Neural cell (in vitro differentiated cells): ENCODE results near the gene PF4V1. TPM values are rescaled to one million over a fixed set of nuclear protein-coding genes. Genes with fewer than 3 reads are reported as not detected.

Experiments
- H2AFZ ChIP-seq: fragments of 200-600, 300-800 bp; sonication (generic), shearing (Covaris generic); 2 replicates; pipeline ENCODE4 v1.6.0; 2014; ENCODE audit warnings: low read depth, mild to moderate bottlenecking, antibody characterized with exemption, low read length, moderate library complexity
- H3F3A ChIP-seq: fragments of 200-600 bp; shearing (Covaris generic); 2 replicates; pipeline ENCODE4 v1.6.1; 2016; ENCODE audit warnings: mild to moderate bottlenecking, moderate library complexity, mixed read lengths, antibody characterized with exemption, low read length; ENCODE audit not compliant: insufficient read depth, poor library complexity, severe bottlenecking
- H3K27ac ChIP-seq: fragments of 200-600, 300-800 bp; sonication (generic), shearing (Covaris generic); 2 replicates; pipeline ENCODE4 v1.5.1; 2014; ENCODE audit warnings: mild to moderate bottlenecking, low read length, moderate library complexity
- H3K27me3 ChIP-seq: fragments of 300-800, 200-600 bp; sonication (generic), shearing (Covaris generic); 2 replicates; pipeline ENCODE4 v1.6.0; 2014; ENCODE audit warnings: mild to moderate bottlenecking, low read depth, low read length, moderate library complexity; ENCODE audit not compliant: insufficient read depth
- H3K36me3 ChIP-seq: fragments of 300-800, 200-600 bp; sonication (generic), shearing (Covaris generic); 2 replicates; pipeline ENCODE4 v1.5.1; 2014; ENCODE audit warnings: mild to moderate bottlenecking, antibody characterized with exemption, low read length, moderate library complexity; ENCODE audit not compliant: insufficient read depth
- H3K4me2 ChIP-seq: fragments of 300-800, 200-600 bp; sonication (generic), shearing (Covaris generic); 2 replicates; pipeline ENCODE4 v1.6.0; 2014; ENCODE audit warnings: mild to moderate bottlenecking, low read length
- H3K4me3 ChIP-seq: fragments of 300-800, 200-600 bp; sonication (generic), shearing (Covaris generic); 2 replicates; pipeline ENCODE4 v1.5.1; 2014; ENCODE audit warnings: mild to moderate bottlenecking, low read length, moderate library complexity
- H3K79me2 ChIP-seq: fragments of 200-600 bp; shearing (Covaris generic); replicated peaks from 2 replicates; pipeline ENCODE4 v1.6.0; 2014; ENCODE audit warnings: mild to moderate bottlenecking, low read length, moderate library complexity; ENCODE audit not compliant: insufficient read depth
- H3K9ac ChIP-seq: fragments of 300-800, 200-600 bp; sonication (generic), shearing (Covaris generic); 2 replicates; pipeline ENCODE4 v1.6.1; 2016; ENCODE audit warnings: mild to moderate bottlenecking, low read length, mixed read lengths
- H3K9me2 ChIP-seq: fragments of 200-600 bp; shearing (Covaris generic); 2 replicates; pipeline ENCODE4 v1.6.1; 2016; ENCODE audit warnings: mild to moderate bottlenecking, low read length, mixed read lengths; ENCODE audit not compliant: insufficient read depth
- H3K9me3 ChIP-seq: fragments of 200-600, 300-800 bp; sonication (generic), shearing (Covaris generic); 2 replicates; pipeline ENCODE4 v1.6.1; 2016; ENCODE audit warnings: mild to moderate bottlenecking, mixed run types, low read length, moderate library complexity, mixed read lengths
- H4K20me1 ChIP-seq: fragments of 200-600 bp; shearing (Covaris generic); 2 replicates; pipeline ENCODE4 v1.6.1; 2016; ENCODE audit warnings: mild to moderate bottlenecking, mixed run types; ENCODE audit not compliant: insufficient read depth
- EP300 ChIP-seq: fragments of 450-650 bp; conservative IDR thresholded peaks from 2 replicates; pipeline ENCODE4 v1.6.1; 2014; ENCODE audit warnings: antibody characterized with exemption, mild to moderate bottlenecking, moderate library complexity; ENCODE audit not compliant: poor library complexity, severe bottlenecking
- EZH2 ChIP-seq: fragments of 200-600, 300-800 bp; shearing (Covaris generic), sonication (generic); IDR thresholded peaks from 2 replicates; pipeline ENCODE4 v1.6.1; 2014; ENCODE audit warnings: antibody characterized with exemption, low read length, borderline replicate concordance, mild to moderate bottlenecking; ENCODE audit not compliant: insufficient read depth, poor library complexity, severe bottlenecking
- MXI1 ChIP-seq: fragments of 450-650 bp; conservative IDR thresholded peaks from 2 replicates; pipeline ENCODE4 v1.6.1; 2014; ENCODE audit warnings: antibody characterized with exemption, mild to moderate bottlenecking; ENCODE audit not compliant: poor library complexity, severe bottlenecking
- POLR2AphosphoS5 ChIP-seq: IDR thresholded peaks from 2 replicates; pipeline ENCODE4 v1.6.1; 2012
- RAD21 ChIP-seq: fragments of 450-650 bp; conservative IDR thresholded peaks from 2 replicates; pipeline ENCODE4 v1.6.1; 2014; ENCODE audit warnings: antibody characterized with exemption, mild to moderate bottlenecking, moderate library complexity
- SMC3 ChIP-seq: fragments of 450-650 bp; conservative IDR thresholded peaks from 2 replicates; pipeline ENCODE4 v1.6.1; 2014; ENCODE audit warnings: antibody characterized with exemption, mild to moderate bottlenecking, moderate library complexity; ENCODE audit not compliant: poor library complexity
- TAF1 ChIP-seq: IDR thresholded peaks from 2 replicates; pipeline ENCODE4 v1.6.1; 2012; ENCODE audit warnings: low read depth
- polyA plus RNA-seq: library from polyadenylated mRNA; depleted of rRNA; stranded (reverse); fragments of >200 nt; gene quantifications from 2 replicates; pipeline ENCODE4 v1.2.3, GENCODE V29; 2014
- TF ChIP-seq, protein P1 (sequence below): fragments of 450-650 bp; IDR thresholded peaks from 2 replicates; pipeline ENCODE4 v1.5.1; 2014; ENCODE audit warnings: antibody characterized with exemption, mild to moderate bottlenecking, moderate library complexity; ENCODE audit not compliant: poor library complexity, severe bottlenecking
- TF ChIP-seq, protein P2 (sequence below): IDR thresholded peaks from 2 replicates; pipeline ENCODE4 v1.6.1; 2012; ENCODE audit warnings: borderline replicate concordance

PF4V1 gene
- polyA plus RNA-seq, 1 donor from 2014 or later = not detected

DNA sequence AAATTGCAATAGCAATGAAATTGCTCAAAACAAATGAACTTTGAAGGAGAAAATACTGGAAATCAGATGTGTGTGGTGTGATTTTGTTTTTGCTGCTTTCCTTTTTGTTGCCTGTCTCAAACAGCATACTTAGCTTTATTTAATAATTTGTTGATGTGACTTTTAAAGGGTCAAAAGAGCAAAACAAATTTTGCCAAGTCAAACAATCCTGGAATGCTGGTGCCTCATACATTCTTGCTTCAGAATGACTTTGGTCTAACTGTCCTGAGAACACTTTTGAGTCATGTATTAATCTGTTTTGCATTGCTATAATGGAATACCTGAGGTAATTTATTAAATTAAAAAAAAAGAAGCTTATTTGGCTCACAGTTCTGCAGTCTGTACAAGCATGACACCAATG is 3.4 kb downstream of the PF4V1 start (continued):
- TF ChIP-seq EP300 (no peak), POLR2AphosphoS5 (no peak), TAF1 (no peak)

DNA sequence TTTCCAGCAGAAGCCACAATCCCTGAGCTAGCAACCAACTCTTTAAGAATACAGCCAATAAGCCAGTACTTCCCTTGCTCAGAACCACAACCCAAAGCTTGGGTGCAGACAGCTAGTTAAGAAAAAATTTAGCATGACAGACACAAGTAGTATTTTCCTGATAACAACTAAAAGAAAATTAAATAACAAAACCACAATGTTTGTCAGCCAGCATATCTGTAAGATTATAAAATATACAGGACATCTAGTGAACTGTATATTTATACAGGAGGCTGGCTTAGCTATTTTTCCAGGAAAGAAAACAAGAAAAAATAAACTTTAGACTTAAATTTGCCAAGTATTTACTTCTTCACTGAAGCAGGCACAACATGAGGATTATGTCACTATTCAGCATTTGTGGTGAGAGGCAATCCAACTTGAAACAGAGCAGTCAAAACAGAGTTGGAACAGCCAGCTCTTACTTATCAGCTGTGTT is 6.6 kb downstream of the PF4V1 start:
- no peak overlapping the region for H3K4me2 ChIP-seq
- no peak overlapping the region for H3K4me3 ChIP-seq
- no peaks in the 10 kb centered on the region for H3K9me2 ChIP-seq
- H4K20me1 ChIP-seq = no peaks in the 10 kb centered on the region
- H3K27me3 ChIP-seq = no peaks in the 10 kb centered on the region
- TF ChIP-seq, protein P1, sequence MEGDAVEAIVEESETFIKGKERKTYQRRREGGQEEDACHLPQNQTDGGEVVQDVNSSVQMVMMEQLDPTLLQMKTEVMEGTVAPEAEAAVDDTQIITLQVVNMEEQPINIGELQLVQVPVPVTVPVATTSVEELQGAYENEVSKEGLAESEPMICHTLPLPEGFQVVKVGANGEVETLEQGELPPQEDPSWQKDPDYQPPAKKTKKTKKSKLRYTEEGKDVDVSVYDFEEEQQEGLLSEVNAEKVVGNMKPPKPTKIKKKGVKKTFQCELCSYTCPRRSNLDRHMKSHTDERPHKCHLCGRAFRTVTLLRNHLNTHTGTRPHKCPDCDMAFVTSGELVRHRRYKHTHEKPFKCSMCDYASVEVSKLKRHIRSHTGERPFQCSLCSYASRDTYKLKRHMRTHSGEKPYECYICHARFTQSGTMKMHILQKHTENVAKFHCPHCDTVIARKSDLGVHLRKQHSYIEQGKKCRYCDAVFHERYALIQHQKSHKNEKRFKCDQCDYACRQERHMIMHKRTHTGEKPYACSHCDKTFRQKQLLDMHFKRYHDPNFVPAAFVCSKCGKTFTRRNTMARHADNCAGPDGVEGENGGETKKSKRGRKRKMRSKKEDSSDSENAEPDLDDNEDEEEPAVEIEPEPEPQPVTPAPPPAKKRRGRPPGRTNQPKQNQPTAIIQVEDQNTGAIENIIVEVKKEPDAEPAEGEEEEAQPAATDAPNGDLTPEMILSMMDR = no peak
- TF ChIP-seq RAD21 (no peak), SMC3 (no peak), MXI1 (no peak), EZH2 (no peak), TAF1 (no peak), POLR2AphosphoS5 (no peak), EP300 (no peak)
- TF ChIP-seq, protein P2, sequence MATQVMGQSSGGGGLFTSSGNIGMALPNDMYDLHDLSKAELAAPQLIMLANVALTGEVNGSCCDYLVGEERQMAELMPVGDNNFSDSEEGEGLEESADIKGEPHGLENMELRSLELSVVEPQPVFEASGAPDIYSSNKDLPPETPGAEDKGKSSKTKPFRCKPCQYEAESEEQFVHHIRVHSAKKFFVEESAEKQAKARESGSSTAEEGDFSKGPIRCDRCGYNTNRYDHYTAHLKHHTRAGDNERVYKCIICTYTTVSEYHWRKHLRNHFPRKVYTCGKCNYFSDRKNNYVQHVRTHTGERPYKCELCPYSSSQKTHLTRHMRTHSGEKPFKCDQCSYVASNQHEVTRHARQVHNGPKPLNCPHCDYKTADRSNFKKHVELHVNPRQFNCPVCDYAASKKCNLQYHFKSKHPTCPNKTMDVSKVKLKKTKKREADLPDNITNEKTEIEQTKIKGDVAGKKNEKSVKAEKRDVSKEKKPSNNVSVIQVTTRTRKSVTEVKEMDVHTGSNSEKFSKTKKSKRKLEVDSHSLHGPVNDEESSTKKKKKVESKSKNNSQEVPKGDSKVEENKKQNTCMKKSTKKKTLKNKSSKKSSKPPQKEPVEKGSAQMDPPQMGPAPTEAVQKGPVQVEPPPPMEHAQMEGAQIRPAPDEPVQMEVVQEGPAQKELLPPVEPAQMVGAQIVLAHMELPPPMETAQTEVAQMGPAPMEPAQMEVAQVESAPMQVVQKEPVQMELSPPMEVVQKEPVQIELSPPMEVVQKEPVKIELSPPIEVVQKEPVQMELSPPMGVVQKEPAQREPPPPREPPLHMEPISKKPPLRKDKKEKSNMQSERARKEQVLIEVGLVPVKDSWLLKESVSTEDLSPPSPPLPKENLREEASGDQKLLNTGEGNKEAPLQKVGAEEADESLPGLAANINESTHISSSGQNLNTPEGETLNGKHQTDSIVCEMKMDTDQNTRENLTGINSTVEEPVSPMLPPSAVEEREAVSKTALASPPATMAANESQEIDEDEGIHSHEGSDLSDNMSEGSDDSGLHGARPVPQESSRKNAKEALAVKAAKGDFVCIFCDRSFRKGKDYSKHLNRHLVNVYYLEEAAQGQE = no peak
- H3K9me3 ChIP-seq = no peaks in the 10 kb centered on the region
- no peak overlapping the region for H3K9ac ChIP-seq
- H3F3A ChIP-seq = no peaks in the 10 kb centered on the region
- H2AFZ ChIP-seq = no peak overlapping the region
- H3K36me3 ChIP-seq = no peaks in the 10 kb centered on the region
- no peak overlapping the region for H3K27ac ChIP-seq
- H3K79me2 ChIP-seq = no peaks in the 10 kb centered on the region

DNA sequence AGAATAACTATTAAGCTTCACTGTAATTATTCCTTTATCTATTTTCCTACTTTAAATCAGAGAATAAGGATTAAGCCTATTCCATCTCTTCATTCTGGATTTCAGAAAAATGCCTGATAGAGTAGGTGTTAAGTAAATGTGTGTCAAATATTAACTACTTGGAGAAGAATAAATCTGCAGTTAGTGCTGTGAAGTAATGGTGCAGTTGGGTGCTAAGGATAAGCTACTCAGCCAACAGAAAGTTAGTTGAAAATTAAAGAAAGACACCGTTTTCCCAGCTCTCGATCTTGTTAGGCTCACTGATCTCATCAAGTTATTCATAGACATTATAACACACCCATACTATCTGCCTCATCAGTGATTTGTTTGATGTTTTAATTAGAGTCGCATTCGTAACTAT is 7.1 kb downstream of the PF4V1 start:
- H3K9me3 ChIP-seq = no peaks in the 10 kb centered on the region
- H3K4me3 ChIP-seq = no peak overlapping the region
- no peaks in the 10 kb centered on the region for H3K27me3 ChIP-seq
- H2AFZ ChIP-seq = no peak overlapping the region
- no peak overlapping the region for H3K4me2 ChIP-seq
- H3K9me2 ChIP-seq = no peaks in the 10 kb centered on the region
- H3K36me3 ChIP-seq = no peaks in the 10 kb centered on the region
- no peak overlapping the region for H3K27ac ChIP-seq
- H4K20me1 ChIP-seq = no peaks in the 10 kb centered on the region
- H3F3A ChIP-seq = no peaks in the 10 kb centered on the region
- H3K79me2 ChIP-seq = no peaks in the 10 kb centered on the region
- TF ChIP-seq, protein P2 = no peak
- no peak for TF ChIP-seq RAD21
- TF ChIP-seq POLR2AphosphoS5 = no peak
- TF ChIP-seq, protein P1 = no peak
- TF ChIP-seq MXI1 = no peak
- no peak for TF ChIP-seq TAF1
- TF ChIP-seq EP300 = no peak
- TF ChIP-seq EZH2 = no peak
- TF ChIP-seq SMC3 = no peak
- no peak overlapping the region for H3K9ac ChIP-seq
